ENCODE results near the gene STX18. TPM values are rescaled to one million over a fixed set of nuclear protein-coding genes. Genes with fewer than 3 reads are reported as not detected.

The STX18 gene
- total and polyA plus RNA-seq, 2 of the 13 experiments (the other 11 are each of a cell fraction or from before 2014, with no cell fraction given), result 23.9 to 37.1 TPM

DNA sequence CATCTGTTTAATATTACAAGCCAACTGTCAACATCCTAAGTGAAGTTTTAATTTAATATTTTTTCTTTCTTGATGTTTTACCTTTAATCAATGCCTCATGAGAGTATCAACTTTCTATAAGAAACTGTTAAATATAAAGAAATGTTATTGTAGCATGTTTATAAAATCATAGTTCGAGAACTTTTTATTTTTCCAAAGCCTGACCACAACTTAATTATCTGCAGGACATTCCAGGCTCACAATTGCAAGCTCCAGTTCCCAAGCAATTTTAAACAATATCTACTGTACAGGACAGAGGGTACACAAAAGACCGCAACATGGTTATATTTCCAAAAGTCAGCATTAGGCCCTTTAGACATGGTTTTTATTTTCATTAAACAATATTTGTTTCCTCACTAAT lies 20.1 kb downstream of the STX18 start:
- BruUV-seq (replicated peaks), result no TSS peak
- POLR2A ChIA-PET, result no interaction called here

More for the DNA sequence above, 20.1 kb downstream of the STX18 start:
- Histone ChIP-seq H3K4me3 (replicated peaks in 1 of 3; ENCODE audit: insufficient read depth in 1 of 3, low read depth in 2 of 3, low read length in 3 of 3) (no peak overlapping the region), H3K36me3 (replicated peaks in 1 of 2; ENCODE audit: control insufficient read depth in 1 of 2, insufficient read depth in 2 of 2, low read length in 2 of 2) (peaks cover 0 to 6% of the 10 kb centered on the region in 2 experiments; a peak in 2 of 5 replicates), H3K9ac (ENCODE audit: insufficient read depth, low read depth, low read length) (no peak overlapping the region), H4K20me1 (ENCODE audit: insufficient read depth, low read length) (no peaks in the 10 kb centered on the region), H3K27ac (ENCODE audit: extremely low read length, insufficient read depth, low read length) (no peak overlapping the region), H3K4me2 (ENCODE audit: low read depth, low read length) (no peak overlapping the region), H3K27me3 (ENCODE audit: control insufficient read depth in 1 of 2, insufficient read depth in 2 of 2, low read length in 2 of 2) (no peaks in the 10 kb centered on the region), H3K4me1 (ENCODE audit: insufficient read depth, low read length) (peaks cover 41% of the 10 kb centered on the region), H3K79me2 (ENCODE audit: insufficient read depth, low read length) (peaks cover 38% of the 10 kb centered on the region), H3K9me3 (ENCODE audit: low read length) (no peaks in the 10 kb centered on the region), H2AFZ (ENCODE audit: low read length) (no peak overlapping the region)
- CTCF ChIA-PET (ENCODE audit: low intra/inter-chr PET ratio, low total read pairs), result no interaction called here
- ATAC-seq (no peak), FAIRE-seq (no peak), DNase-seq (ENCODE audit: low spot score) (no peak)
- in situ Hi-C loops (cut with HindIII; ENCODE audit: extremely low pct_ligation_motif_present, low pct_unique_long_range_greater_than_20kb), result no loop called here
- 94% methylated on average over 2 of the region's 2 CpGs for WGBS (ENCODE audit: low lambda C conversion rate)
- no peak for TF ChIP-seq PHB2 (IDR thresholded peaks at IDR 0.05; ENCODE audit: partially characterized antibody)
- no peak for TF ChIP-seq ZNF552 (CRISPR knock-in tag; IDR thresholded peaks at IDR 0.05; ENCODE audit: borderline replicate concordance)
- no peak for TF ChIP-seq GTF2F1 (IDR thresholded peaks at IDR 0.05; ENCODE audit: low read length)
- no peak for TF ChIP-seq ARID5B (CRISPR knock-in tag; IDR thresholded peaks at IDR 0.05)
- no peak for TF ChIP-seq ZBTB38 (CRISPR knock-in tag; IDR thresholded peaks at IDR 0.05)
- no peak for TF ChIP-seq ZNF205 (CRISPR knock-in tag; IDR thresholded peaks at IDR 0.05)
- no peak for TF ChIP-seq TAF15 (IDR thresholded peaks at IDR 0.05; ENCODE audit: low read depth, low read length, poor library complexity, severe bottlenecking)
- TF ChIP-seq ZMAT3 (CRISPR knock-in tag; conservative IDR thresholded peaks at IDR 0.05), result no peak
- TF ChIP-seq BRCA1 (CRISPR knock-in tag; IDR thresholded peaks at IDR 0.05), result no peak
- TF ChIP-seq CEBPB (IDR thresholded peaks at IDR 0.05; ENCODE audit: borderline replicate concordance, low read depth, low read length), result no peak
- intact Hi-C loops (cut with micrococcal nuclease; ENCODE audit: unreplicated experiment), result loop anchor here (2.0 kb wide), 1 partner anchor 19 kb away; no protein-coding TSS in a partner anchor

All from HepG2 (cell line).